Stimulated activated CD8-positive, alpha-beta memory T cell treated with anti-CD3 and anti-CD28 coated beads, Interleukin-7, amount 100 ng/mL, for 24 hours (primary cell): ENCODE measurements around the gene HACD2.

Experiments
- DNase-seq: peaks from one replicate; pipeline ENCODE4 v3.0.0-alpha.2; 2020; ENCODE audit warnings: low read depth

The HACD2 gene

DNA sequence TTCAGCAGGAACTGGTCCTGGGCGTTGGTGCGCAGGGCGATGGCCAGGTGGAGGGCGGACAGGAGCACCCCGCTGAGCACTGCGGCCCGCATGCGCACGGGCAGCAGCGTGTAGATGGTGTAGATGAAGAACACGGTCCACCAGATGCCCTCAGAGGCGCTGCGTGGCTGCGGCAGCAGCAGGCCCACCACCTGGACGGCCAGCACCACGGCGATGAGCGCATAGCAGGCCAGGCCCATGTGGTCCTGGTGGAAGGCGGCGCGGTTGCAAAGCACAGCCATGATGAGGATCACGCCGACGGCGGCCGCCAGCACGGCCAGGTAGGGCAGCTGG lies 137.5 kb downstream of the HACD2 start:
- no peak for DNase-seq

DNA sequence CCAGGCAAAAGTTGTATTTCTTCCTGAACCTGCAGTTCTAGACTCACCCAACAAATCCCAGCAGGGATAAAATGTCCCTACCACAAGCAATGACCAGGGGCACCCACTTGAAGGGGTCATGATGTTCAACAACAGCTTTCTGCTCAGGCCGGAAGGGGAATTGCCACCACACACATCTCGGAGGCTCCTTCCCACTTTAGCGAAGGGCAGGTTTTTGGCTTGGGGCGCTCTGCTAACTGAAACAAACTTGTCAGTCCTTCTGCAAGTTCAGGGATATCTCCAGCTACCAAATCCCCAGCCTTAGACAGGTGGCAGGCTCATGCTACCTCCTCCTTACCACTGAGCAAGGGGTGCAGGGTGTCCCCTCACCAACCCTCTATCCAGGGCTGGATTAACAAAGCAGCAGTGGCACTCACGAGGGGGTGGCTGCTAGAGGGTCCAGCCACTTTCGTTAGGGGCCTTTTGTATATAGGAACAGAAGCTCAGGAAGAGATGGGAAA lies 138.2 kb downstream of the HACD2 start:
- DNase-seq: no peak

DNA sequence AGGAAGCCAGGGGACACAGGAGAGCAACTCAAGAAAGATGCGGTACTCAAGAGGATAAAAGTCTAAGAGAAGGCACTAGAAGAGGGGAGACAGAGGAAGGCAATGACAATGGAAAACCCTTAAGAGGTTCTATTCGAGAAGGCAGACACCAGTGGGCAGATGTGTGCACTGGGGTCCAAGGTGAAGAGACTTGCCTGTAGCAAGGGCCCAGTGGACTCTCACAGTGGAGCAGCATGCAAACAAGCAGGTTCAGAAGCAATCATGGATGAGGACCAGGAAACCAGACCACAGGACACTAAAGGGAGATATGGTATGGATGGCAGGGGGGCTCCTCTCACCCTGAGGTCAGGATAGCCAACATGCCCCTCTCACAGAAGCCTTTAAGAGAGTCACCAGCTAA lies 138.6 kb downstream of the HACD2 start:
- DNase-seq: no peak

DNA sequence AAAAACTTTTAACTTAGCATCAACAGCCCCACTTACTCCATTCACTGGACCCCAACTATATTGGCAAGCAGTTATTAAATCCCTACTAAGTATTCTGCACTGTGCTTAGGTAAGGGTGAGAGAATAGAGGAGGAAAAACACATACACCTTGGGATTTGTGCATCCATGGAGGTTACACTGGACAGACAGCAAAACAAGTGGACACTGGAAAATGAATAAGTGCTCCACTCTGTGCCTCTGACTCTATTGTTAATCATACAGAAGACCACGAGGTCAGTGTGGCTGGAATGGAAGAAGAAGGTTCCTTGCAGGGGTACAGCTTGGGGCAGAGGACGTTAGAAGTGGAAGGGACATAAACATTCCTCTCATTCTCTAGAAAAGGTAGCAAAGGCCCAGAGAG lies 139.2 kb downstream of the HACD2 start:
- no peak for DNase-seq

DNA sequence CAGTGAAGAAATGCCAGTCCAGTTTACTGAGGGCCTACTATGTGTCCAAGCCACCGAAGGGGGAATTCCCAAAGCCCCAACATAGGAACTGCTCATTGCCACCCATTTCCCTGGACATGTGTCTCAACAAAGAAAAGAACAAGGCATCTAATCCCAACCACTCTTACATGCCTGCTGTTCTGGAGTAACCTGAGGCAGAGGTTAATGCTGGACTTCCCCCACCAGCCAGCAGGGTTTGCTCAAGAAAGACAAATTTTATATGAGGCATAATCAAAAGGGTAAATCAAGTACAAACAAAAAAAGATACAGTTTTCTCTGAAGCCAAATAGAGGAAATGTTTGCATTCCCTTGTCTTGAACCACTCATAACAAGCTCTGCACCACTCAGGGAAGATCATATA lies 140.1 kb downstream of the HACD2 start:
- DNase-seq: no peak

DNA sequence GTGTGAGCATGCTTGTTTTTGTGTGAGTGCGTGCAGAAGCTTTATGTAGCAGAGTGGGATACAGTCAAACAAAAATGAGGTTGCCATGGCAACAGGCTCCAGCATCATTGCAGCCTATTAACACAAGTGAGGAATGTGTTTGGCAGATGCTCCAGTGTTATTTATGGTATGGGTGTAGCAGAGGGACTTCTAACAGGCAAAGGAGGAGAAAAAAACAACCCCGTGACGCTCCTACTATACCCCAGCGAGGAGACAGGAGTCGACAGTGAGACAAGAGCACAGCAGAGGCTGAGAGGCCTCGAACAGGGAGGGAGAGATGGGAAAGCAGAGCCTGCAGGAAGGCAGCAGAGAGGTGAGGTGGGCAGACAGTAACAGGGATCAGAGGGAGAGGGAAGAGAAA lies 140.8 kb downstream of the HACD2 start:
- DNase-seq: no peak

DNA sequence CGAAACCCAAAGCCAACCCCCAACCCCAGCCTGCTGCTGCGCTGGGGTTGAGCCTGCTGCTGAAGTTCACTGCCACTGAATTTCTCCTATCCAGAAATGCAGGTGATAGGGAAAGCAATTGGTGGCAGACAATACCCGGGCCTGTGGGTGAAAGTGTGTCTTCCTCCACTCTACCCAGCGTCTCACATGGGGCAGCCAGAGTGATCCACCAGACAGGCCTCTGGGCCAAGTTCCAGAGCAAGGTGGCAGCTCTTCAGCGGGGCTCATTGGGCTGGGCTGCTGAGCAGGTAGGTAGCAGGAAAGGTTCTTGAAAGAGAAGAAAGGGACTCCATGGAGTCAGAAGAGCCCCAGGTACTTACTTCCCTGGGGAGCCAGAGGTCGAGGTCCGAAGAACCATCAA lies 141.9 kb downstream of the HACD2 start:
- DNase-seq: no peak

DNA sequence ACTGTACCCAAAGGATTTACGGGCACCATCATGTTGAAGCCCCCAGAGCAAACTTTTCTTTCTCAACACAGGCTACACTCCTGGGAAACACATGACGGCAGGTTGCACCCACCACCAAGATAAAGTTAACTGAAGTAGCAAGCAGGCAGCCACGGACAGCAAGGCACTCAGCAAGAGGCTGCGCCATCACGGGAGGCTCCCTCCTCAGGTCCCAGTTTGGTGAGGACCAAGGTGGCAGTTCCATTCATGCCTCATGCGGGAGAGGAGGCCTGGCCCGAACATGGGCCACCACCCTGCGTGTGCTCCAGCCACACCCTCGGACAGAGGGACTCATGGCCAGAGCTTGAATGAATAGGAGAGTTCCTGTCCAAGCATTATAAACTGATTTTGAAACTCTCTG lies 142.7 kb downstream of the HACD2 start:
- DNase-seq: no peak
